SK-N-SH treated with all-trans-retinoic acid at 6 μM for 48 hours (cell line): ENCODE measurements around the gene UGT1A3.

Experiments used
- ARNTL ChIP-seq: fragments of 450-650 bp; formaldehyde crosslinking; IDR thresholded peaks from 2 replicates; pipeline ENCODE4 v1.5.0; 2020; ENCODE audit warnings: low read depth, mild to moderate bottlenecking, moderate library complexity, borderline replicate concordance
- CREB5 ChIP-seq: fragments of 250-450 bp; sonication (Bioruptor Pico); IDR thresholded peaks from 2 replicates; pipeline ENCODE4 v1.5.1; 2020; ENCODE audit warnings: low read depth, mild to moderate bottlenecking, moderate library complexity
- CSDC2 ChIP-seq: fragments of 250-450 bp; sonication (Bioruptor Pico); IDR thresholded peaks from 2 replicates; pipeline ENCODE4 v1.5.0; 2020; ENCODE audit warnings: mild to moderate bottlenecking, moderate library complexity
- ISL1 ChIP-seq: fragments of 250-450 bp; sonication (Bioruptor Pico); IDR thresholded peaks from 2 replicates; pipeline ENCODE4 v2.1.2; 2022; ENCODE audit warnings: mild to moderate bottlenecking, moderate library complexity
- OSR1 ChIP-seq: fragments of 250-450 bp; sonication (Bioruptor Pico); IDR thresholded peaks from 2 replicates; pipeline ENCODE4 v1.8.0; 2022; ENCODE audit warnings: moderate library complexity, mild to moderate bottlenecking, inconsistent platforms
- PATZ1 ChIP-seq: fragments of 250-450 bp; sonication (Bioruptor Pico); IDR thresholded peaks from 2 replicates; pipeline ENCODE4 v1.8.0; 2020; ENCODE audit warnings: mild to moderate bottlenecking, moderate library complexity, borderline replicate concordance
- PPARA ChIP-seq: fragments of 250-450 bp; sonication (Bioruptor Pico); IDR thresholded peaks from 2 replicates; pipeline ENCODE4 v1.5.0; 2020; ENCODE audit warnings: mild to moderate bottlenecking, borderline replicate concordance
- RARB ChIP-seq: fragments of 250-450 bp; sonication (Bioruptor Pico); IDR thresholded peaks from 2 replicates; pipeline ENCODE4 v1.8.0; 2021; ENCODE audit warnings: mild to moderate bottlenecking, moderate library complexity
- TOX ChIP-seq: fragments of 250-450 bp; sonication (Bioruptor Pico); IDR thresholded peaks from 2 replicates; pipeline ENCODE4 v1.8.0; 2021; ENCODE audit warnings: mild to moderate bottlenecking, moderate library complexity, borderline replicate concordance
- ZC3H10 ChIP-seq: fragments of 250-450 bp; sonication (Bioruptor Pico); IDR thresholded peaks from 2 replicates; pipeline ENCODE4 v1.5.1; 2021; ENCODE audit warnings: mild to moderate bottlenecking, moderate library complexity
- ZFP3 ChIP-seq: fragments of 250-450 bp; sonication (Bioruptor Pico); IDR thresholded peaks from 2 replicates; pipeline ENCODE4 v1.5.0; 2020; ENCODE audit warnings: mild to moderate bottlenecking, moderate library complexity
- ZFP30 ChIP-seq: fragments of 450-650 bp; formaldehyde crosslinking; IDR thresholded peaks from 2 replicates; pipeline ENCODE4 v1.5.0; 2022; ENCODE audit warnings: mild to moderate bottlenecking, moderate library complexity
- ZNF565 ChIP-seq: fragments of 450-650 bp; formaldehyde crosslinking; conservative IDR thresholded peaks from 2 replicates; pipeline ENCODE4 v1.5.0; 2020; ENCODE audit warnings: low read depth, mild to moderate bottlenecking, moderate library complexity
- TF ChIP-seq, protein P1 (sequence below): fragments of 250-450 bp; sonication (Bioruptor Pico); IDR thresholded peaks from 2 replicates; pipeline ENCODE4 v1.5.1; 2021; ENCODE audit warnings: mild to moderate bottlenecking, moderate library complexity

GRCh38 chr2:233811087-233811486 lies 82.2 kb downstream of the UGT1A3 start:
- TF ChIP-seq CREB5 (CRISPR knock-in tag) (no peak), ZFP3 (CRISPR knock-in tag) (no peak), TOX (CRISPR knock-in tag) (no peak), PPARA (CRISPR knock-in tag) (no peak), ZC3H10 (CRISPR knock-in tag) (no peak), ZFP30 (no peak), OSR1 (CRISPR knock-in tag) (no peak), ARNTL (CRISPR knock-in tag) (no peak), RARB (no peak), PATZ1 (CRISPR knock-in tag) (no peak), CSDC2 (CRISPR knock-in tag) (no peak), ISL1 (CRISPR knock-in tag) (no peak), ZNF565 (CRISPR knock-in tag) (no peak)
- TF ChIP-seq, protein P1, sequence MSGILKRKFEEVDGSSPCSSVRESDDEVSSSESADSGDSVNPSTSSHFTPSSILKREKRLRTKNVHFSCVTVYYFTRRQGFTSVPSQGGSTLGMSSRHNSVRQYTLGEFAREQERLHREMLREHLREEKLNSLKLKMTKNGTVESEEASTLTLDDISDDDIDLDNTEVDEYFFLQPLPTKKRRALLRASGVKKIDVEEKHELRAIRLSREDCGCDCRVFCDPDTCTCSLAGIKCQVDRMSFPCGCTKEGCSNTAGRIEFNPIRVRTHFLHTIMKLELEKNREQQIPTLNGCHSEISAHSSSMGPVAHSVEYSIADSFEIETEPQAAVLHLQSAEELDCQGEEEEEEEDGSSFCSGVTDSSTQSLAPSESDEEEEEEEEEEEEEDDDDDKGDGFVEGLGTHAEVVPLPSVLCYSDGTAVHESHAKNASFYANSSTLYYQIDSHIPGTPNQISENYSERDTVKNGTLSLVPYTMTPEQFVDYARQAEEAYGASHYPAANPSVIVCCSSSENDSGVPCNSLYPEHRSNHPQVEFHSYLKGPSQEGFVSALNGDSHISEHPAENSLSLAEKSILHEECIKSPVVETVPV (CRISPR knock-in tag), result no peak
